ENCODE measurements around the gene CIAO2B.

Gene CIAO2B

GRCh38 chr16:66921729-66922450 lies 12.3 kb downstream of the CIAO2B start:
- peak overlapping the region in 1 of 3 experiments; percentile 47 for H3K27ac Mint-ChIP-seq
- no peak overlapping the region for H3K4me3 Mint-ChIP-seq
- no peaks in the 10 kb centered on the region for H3K9me3 Mint-ChIP-seq
- no peaks in the 10 kb centered on the region for H3K36me3 Mint-ChIP-seq (ENCODE audit: low read depth)
- TF ChIP-seq, protein P1, sequence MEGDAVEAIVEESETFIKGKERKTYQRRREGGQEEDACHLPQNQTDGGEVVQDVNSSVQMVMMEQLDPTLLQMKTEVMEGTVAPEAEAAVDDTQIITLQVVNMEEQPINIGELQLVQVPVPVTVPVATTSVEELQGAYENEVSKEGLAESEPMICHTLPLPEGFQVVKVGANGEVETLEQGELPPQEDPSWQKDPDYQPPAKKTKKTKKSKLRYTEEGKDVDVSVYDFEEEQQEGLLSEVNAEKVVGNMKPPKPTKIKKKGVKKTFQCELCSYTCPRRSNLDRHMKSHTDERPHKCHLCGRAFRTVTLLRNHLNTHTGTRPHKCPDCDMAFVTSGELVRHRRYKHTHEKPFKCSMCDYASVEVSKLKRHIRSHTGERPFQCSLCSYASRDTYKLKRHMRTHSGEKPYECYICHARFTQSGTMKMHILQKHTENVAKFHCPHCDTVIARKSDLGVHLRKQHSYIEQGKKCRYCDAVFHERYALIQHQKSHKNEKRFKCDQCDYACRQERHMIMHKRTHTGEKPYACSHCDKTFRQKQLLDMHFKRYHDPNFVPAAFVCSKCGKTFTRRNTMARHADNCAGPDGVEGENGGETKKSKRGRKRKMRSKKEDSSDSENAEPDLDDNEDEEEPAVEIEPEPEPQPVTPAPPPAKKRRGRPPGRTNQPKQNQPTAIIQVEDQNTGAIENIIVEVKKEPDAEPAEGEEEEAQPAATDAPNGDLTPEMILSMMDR (IDR thresholded peaks at IDR 0.05; ENCODE audit: unreplicated experiment in 3 of 3), result no peak
- peaks cover 61% of the 10 kb centered on the region for H3K27me3 Mint-ChIP-seq (ENCODE audit: low read depth)
- peaks cover 31% of the 10 kb centered on the region for H3K4me1 Mint-ChIP-seq

- H3K27ac Mint-ChIP-seq, result peak overlapping the region; percentile 28 to 47 (median 32)
- H3K27me3 Mint-ChIP-seq (ENCODE audit: low read depth), result peaks cover 58% of the 10 kb centered on the region
- no peak overlapping the region for H3K4me3 Mint-ChIP-seq
- no peaks in the 10 kb centered on the region for H3K36me3 Mint-ChIP-seq (ENCODE audit: low read depth)
- peaks cover 31% of the 10 kb centered on the region for H3K4me1 Mint-ChIP-seq
- TF ChIP-seq, protein P1 (IDR thresholded peaks at IDR 0.05; ENCODE audit: unreplicated experiment in 3 of 3), result no peak
- no peaks in the 10 kb centered on the region for H3K9me3 Mint-ChIP-seq
Measured at GRCh38 chr16:66920924-66921680, 13.1 kb downstream of the CIAO2B start.

DNA sequence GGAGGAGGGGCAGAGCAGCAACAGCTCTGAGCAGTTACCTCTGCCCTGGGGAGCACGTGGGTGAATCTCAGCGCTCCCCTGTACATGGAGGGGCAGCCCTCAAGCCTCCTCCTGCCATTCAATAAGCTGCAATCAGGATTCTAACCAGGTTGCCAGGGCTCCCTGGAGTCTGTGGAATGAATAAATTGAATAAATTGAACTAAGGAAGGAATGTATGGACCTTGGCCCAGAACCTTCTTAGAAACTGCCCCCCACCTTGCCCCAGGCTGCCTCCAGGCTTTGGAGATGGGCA lies 14.0 kb downstream of the CIAO2B start:
- Mint-ChIP-seq H3K4me3 (no peak overlapping the region), H3K36me3 (ENCODE audit: low read depth) (no peaks in the 10 kb centered on the region), H3K9me3 (no peaks in the 10 kb centered on the region), H3K27me3 (ENCODE audit: low read depth) (peaks cover 51% of the 10 kb centered on the region), H3K27ac (peak overlapping the region; percentile 69 to 93 (median 85)), H3K4me1 (peaks cover 23% of the 10 kb centered on the region)
- TF ChIP-seq, protein P1 (IDR thresholded peaks at IDR 0.05; ENCODE audit: unreplicated experiment in 3 of 3), result no peak

DNA sequence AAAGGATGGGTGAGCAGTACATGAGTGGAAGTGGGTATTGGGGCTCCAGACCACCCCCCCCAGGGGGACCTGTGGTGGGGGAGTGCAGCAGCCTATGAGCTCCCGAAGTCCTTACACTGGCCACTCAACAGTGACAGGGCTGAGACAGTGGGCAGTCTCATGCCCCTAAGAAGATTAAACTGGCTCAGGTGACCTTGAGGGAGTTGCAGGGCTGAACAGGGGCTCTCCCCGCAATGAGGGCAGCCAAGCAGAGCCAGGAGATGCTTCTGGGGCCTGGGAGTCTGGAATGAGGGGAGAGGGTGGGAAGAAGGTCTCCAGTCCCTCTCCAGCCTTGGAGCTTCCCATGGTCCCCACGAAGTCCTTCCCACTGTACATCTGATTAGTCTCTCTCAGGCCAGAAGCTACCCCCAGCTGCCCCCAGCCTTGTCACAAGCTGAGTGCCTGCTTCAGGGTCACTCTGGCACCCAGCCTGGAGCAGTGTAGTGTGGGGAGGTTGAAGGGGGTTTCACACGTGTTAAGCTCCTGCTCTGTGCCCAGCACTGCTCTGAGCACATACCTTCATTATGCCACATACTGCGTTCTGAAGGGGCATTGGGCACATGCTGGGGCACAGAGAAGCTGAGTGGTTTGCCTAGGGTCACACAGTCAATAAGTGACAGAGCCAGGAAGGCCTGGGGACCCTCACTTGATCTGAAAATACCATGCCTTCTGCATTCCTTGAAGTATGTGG lies 14.5 kb downstream of the CIAO2B start:
- TF ChIP-seq, protein P1 (IDR thresholded peaks at IDR 0.05; ENCODE audit: unreplicated experiment in 3 of 3), result no peak
- Mint-ChIP-seq H3K4me1 (peaks cover 22% of the 10 kb centered on the region), H3K27ac (peak overlapping the region; percentile 69 to 93 (median 85)), H3K9me3 (no peaks in the 10 kb centered on the region), H3K27me3 (ENCODE audit: low read depth) (peaks cover 53% of the 10 kb centered on the region), H3K4me3 (peak overlapping the region in 1 of 3 experiments; percentile 5), H3K36me3 (ENCODE audit: low read depth) (no peaks in the 10 kb centered on the region)

DNA sequence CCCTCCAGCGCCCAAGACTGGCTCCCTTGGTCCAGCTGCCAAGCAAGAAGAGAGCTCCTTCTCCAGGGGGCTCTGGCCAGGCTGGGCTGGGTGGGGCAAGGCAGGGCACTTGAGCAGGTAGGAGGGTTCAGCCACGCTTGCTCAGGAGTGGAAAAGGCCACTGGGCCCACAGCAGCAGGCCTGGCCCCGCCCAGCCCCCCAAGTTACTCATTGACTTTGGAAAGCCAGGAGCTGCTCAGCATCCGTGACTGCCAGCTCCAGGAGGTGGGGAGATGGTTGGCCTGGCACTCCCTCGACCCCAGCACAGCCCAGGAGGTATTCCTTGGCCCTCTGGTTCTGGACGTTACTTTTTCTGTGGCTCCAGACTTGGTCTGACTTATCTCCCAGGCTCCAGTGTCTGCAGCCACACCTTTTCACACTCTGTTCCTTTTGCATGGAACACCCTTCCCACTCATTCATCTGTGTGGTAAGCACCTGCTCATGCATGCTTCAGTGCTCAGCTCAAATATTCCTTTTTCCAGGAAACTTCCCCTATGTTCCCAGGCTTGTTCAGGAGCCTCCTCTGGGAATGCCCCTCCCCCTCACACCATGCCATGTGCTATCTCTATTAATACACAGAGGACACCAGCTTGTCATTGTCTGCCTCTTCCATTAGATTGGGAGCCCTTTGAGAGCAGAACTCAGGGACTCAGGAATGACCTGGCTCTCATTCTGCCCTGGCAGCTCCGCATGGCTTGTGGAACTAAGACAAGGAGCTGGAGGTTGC lies 15.2 kb downstream of the CIAO2B start, which contains the start of gene CDH16:
CDH16 (minus strand) TSS at position 83 of the 766 bp plus-strand sequence. CDS start 820 bp downstream, outside the sequence.
- Mint-ChIP-seq H3K36me3 (ENCODE audit: low read depth) (no peaks in the 10 kb centered on the region), H3K4me1 (peaks cover 22% of the 10 kb centered on the region), H3K27ac (peak within 1 kb of the TSS; percentile 69 to 93 (median 85)), H3K4me3 (peak within 1 kb of the TSS; percentile 5 to 53 (median 53)), H3K9me3 (no peaks in the 10 kb centered on the region), H3K27me3 (ENCODE audit: low read depth) (peaks cover 52% of the 10 kb centered on the region)
- TF ChIP-seq, protein P1 (IDR thresholded peaks at IDR 0.05; ENCODE audit: unreplicated experiment in 3 of 3), result no peak
